ENCODE results near the gene ALDH18A1. TPM values are rescaled to one million over a fixed set of nuclear protein-coding genes. Genes with fewer than 3 reads are reported as not detected.

The ALDH18A1 gene
- total and polyA plus RNA-seq, 2 donors (not counting 3 experiments of a cell fraction or from before 2014, with no cell fraction given), result 53.2 to 92.6 TPM

DNA sequence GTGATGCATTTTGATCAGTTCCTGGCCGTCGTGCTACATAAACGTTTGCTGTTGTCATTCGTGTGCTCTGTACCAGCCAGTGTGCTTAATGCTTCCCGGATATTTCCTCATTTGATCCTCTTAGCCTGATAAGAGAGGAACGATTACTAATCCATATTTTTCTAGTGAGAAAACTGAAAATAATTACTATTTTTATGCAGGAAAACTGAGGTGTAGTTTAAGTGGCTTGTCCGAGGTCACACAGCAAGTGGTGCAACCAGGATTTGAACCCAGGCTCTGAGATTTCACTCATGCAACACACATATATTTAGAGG is 94.7 kb downstream of the ALDH18A1 start:
- Histone ChIP-seq H3K79me2 (ENCODE audit: control insufficient read depth, insufficient read depth, low read length) (no peaks in the 10 kb centered on the region), H3K4me2 (ENCODE audit: insufficient read depth, low read length) (peak overlapping the region; percentile 66), H3K27me3 (ENCODE audit: control insufficient read depth in 2 of 2, insufficient read depth in 2 of 2, low read length in 2 of 2) (peaks cover 2 to 7% of the 10 kb centered on the region in 2 experiments), H3K9ac (replicated peaks; ENCODE audit: extremely low read depth, insufficient read depth, low read length) (peak overlapping the region; percentile 51), H3K4me1 (ENCODE audit: control insufficient read depth, extremely low read depth, insufficient read depth, low read length) (peaks cover 2% of the 10 kb centered on the region), H3K9me1 (replicated peaks; ENCODE audit: control insufficient read depth, extremely low read depth, insufficient read depth, low read length) (no peaks in the 10 kb centered on the region), H2AFZ (ENCODE audit: low read depth, low read length) (peak overlapping the region; percentile 58), H3K4me3 (replicated peaks in 1 of 3; ENCODE audit: insufficient read depth in 1 of 3, low read depth in 1 of 3, low read length in 3 of 3) (peak overlapping the region in 1 of 3 experiments; percentile 35), H3K36me3 (ENCODE audit: control insufficient read depth in 2 of 2, extremely low read depth in 1 of 2, insufficient read depth in 2 of 2, low read length in 2 of 2) (no peaks in the 10 kb centered on the region), H4K20me1 (replicated peaks; ENCODE audit: control insufficient read depth, extremely low read depth, insufficient read depth, low read length) (no peaks in the 10 kb centered on the region), H3K9me3 (replicated peaks; ENCODE audit: control insufficient read depth, insufficient read depth, low read length) (no peaks in the 10 kb centered on the region), H3K27ac (ENCODE audit: insufficient read depth, low read depth, low read length) (no peak overlapping the region)
- ChIA-PET POLR2A (no interaction called here), CTCF (interaction anchor here (1.0 to 1.3 kb wide), 2 partner anchors 82 to 131 kb away, joined by 3 to 4 read pairs; no protein-coding TSS in a partner anchor)
- intact Hi-C loops (cut with micrococcal nuclease) (loop anchor here (1.0 to 2.0 kb wide), 8 partner anchors 26 to 132 kb away; partner anchors contain the start of gene ALDH18A1), dilution Hi-C loops (cut with MboI; ENCODE audit: extremely low pct_ligation_motif_present, low sequenced_read_pairs) (no loop called here)
- DNase-seq (ENCODE audit: low read depth, low spot score) (no peak), FAIRE-seq (no peak)
- TF ChIP-seq, protein P1, sequence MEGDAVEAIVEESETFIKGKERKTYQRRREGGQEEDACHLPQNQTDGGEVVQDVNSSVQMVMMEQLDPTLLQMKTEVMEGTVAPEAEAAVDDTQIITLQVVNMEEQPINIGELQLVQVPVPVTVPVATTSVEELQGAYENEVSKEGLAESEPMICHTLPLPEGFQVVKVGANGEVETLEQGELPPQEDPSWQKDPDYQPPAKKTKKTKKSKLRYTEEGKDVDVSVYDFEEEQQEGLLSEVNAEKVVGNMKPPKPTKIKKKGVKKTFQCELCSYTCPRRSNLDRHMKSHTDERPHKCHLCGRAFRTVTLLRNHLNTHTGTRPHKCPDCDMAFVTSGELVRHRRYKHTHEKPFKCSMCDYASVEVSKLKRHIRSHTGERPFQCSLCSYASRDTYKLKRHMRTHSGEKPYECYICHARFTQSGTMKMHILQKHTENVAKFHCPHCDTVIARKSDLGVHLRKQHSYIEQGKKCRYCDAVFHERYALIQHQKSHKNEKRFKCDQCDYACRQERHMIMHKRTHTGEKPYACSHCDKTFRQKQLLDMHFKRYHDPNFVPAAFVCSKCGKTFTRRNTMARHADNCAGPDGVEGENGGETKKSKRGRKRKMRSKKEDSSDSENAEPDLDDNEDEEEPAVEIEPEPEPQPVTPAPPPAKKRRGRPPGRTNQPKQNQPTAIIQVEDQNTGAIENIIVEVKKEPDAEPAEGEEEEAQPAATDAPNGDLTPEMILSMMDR (IDR thresholded peaks at IDR 0.05; ENCODE audit: extremely low read depth in 1 of 2, insufficient read depth in 1 of 2, low read depth in 1 of 2, low read length in 2 of 2), result no peak
- TF ChIP-seq, protein P2, sequence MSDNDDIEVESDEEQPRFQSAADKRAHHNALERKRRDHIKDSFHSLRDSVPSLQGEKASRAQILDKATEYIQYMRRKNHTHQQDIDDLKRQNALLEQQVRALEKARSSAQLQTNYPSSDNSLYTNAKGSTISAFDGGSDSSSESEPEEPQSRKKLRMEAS (IDR thresholded peaks at IDR 0.05; ENCODE audit: insufficient read depth, insufficient read length), result no peak
- BruUV-seq (replicated peaks), result TSS peak; percentile 36

DNA sequence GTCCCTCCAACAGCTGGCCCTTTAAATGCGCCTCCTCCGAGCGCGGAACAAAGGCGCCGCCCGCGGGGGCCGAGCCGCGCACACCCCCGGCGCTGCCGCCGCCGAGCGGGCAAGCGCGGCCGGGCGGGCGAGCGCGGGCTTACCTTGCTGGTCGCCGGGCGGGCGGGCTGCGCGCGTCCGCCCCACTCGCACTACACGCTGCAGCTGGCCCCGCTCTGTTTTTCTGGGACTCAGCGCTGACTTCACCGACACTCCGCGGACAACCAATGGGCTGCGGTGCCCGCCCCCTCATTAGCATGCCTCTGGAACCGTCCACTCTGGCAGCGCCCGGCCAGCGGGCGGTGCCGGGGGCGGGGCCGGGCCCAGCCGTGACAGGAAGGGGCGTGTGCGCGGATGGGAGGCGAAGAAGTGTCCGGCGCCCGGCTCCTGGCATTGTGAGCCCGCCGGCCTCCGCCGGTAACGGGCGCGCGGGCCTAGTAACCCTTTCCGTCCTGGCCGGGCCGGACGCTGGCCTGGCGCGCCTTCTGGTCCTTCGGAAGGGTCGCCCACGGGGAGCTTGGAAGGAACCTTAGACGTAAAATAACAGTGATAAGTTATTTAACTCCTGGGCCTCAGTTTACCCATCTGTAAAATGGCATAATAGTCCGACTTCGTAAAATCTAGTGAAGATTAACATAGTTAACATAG is 95.2 kb downstream of the ALDH18A1 start, which contains the start of gene SORBS1:
Gene SORBS1 (minus strand): TSS at position 195 of the 687 bp plus-strand sequence. CDS start 120,236 bp downstream, outside the sequence.
- Histone ChIP-seq H3K79me2 (ENCODE audit: control insufficient read depth, insufficient read depth, low read length) (no peaks in the 10 kb centered on the region), H3K9me3 (replicated peaks; ENCODE audit: control insufficient read depth, insufficient read depth, low read length) (no peaks in the 10 kb centered on the region), H3K9ac (replicated peaks; ENCODE audit: extremely low read depth, insufficient read depth, low read length) (peak within 1 kb of the TSS; percentile 82), H3K27me3 (ENCODE audit: control insufficient read depth in 2 of 2, insufficient read depth in 2 of 2, low read length in 2 of 2) (peaks cover 2 to 7% of the 10 kb centered on the region in 2 experiments), H3K36me3 (ENCODE audit: control insufficient read depth in 2 of 2, extremely low read depth in 1 of 2, insufficient read depth in 2 of 2, low read length in 2 of 2) (no peaks in the 10 kb centered on the region), H3K4me3 (replicated peaks in 1 of 3; ENCODE audit: insufficient read depth in 1 of 3, low read depth in 1 of 3, low read length in 3 of 3) (peak within 1 kb of the TSS; percentile 74 to 94 (median 88)), H4K20me1 (replicated peaks; ENCODE audit: control insufficient read depth, extremely low read depth, insufficient read depth, low read length) (no peaks in the 10 kb centered on the region), H2AFZ (ENCODE audit: low read depth, low read length) (peak within 1 kb of the TSS; percentile 94), H3K27ac (ENCODE audit: insufficient read depth, low read depth, low read length) (peak within 1 kb of the TSS; percentile 55), H3K4me1 (ENCODE audit: control insufficient read depth, extremely low read depth, insufficient read depth, low read length) (peaks cover 2% of the 10 kb centered on the region), H3K4me2 (ENCODE audit: insufficient read depth, low read length) (peak within 1 kb of the TSS; percentile 95), H3K9me1 (replicated peaks; ENCODE audit: control insufficient read depth, extremely low read depth, insufficient read depth, low read length) (no peaks in the 10 kb centered on the region)
- dilution Hi-C loops (cut with MboI; ENCODE audit: extremely low pct_ligation_motif_present, low sequenced_read_pairs), result no loop called here
- DNase-seq (ENCODE audit: low read depth, low spot score), result peak; percentile 98
- POLR2A ChIA-PET, result no interaction called here
- peak; percentile 98 for FAIRE-seq
- intact Hi-C loops (cut with micrococcal nuclease), result loop anchor here (1.0 to 2.0 kb wide), 8 partner anchors 25 to 131 kb away; partner anchors contain the start of gene ALDH18A1
- peak; percentile 65 for TF ChIP-seq POLR2A (IDR thresholded peaks at IDR 0.05; ENCODE audit: low read depth, low read length)
- TF ChIP-seq POLR2AphosphoS5 (IDR thresholded peaks at IDR 0.05; ENCODE audit: insufficient read depth, low read depth, low read length), result peak; percentile 74
- TF ChIP-seq JUN (IDR thresholded peaks at IDR 0.05; ENCODE audit: borderline replicate concordance, insufficient read depth, insufficient read length, low read depth), result no peak
- TF ChIP-seq GATA2 (IDR thresholded peaks at IDR 0.05; ENCODE audit: insufficient read depth, insufficient read length, low read depth, low read length), result no peak
- BruUV-seq (replicated peaks), result no TSS peak
- CTCF ChIA-PET, result interaction anchor here (0.9 to 1.3 kb wide), 3 partner anchors 81 to 428 kb away, joined by 3 to 4 read pairs (median 3); no protein-coding TSS in a partner anchor
